Measurements from ENCODE around the gene RETNLB. TPM values are rescaled to one million over a fixed set of nuclear protein-coding genes. Genes with fewer than 3 reads are reported as not detected.

The RETNLB gene
- total RNA-seq = not detected in 2 replicates

- no peaks in the 10 kb centered on the region for H3K36me3 Mint-ChIP-seq (ENCODE audit: low read depth)
- intact Hi-C loops (cut with micrococcal nuclease) = no loop called here
- CTCF ChIA-PET = no interaction called here
- TF ChIP-seq CTCF (IDR thresholded peaks at IDR 0.05) = no peak
- no peak for ATAC-seq (ENCODE audit: low read depth)
- no peaks in the 10 kb centered on the region for H3K9me3 Mint-ChIP-seq
- POLR2A ChIA-PET = no interaction called here
- no peak for DNase-seq
- H3K27ac Mint-ChIP-seq = no peak within 1 kb of the TSS
- H3K4me1 Mint-ChIP-seq = no peaks in the 10 kb centered on the region
- H3K27me3 Mint-ChIP-seq = no peaks in the 10 kb centered on the region
- H3K4me3 Mint-ChIP-seq = no peak within 1 kb of the TSS
Measured at GRCh38 chr3:108757404-108757982, at the start of gene RETNLB. Gene RETNLB, minus strand, starts transcription at chr3:108757410. Its CDS starts 225 bp downstream, at chr3:108757185.

- no peaks in the 10 kb centered on the region for H3K4me1 Mint-ChIP-seq
- no peaks in the 10 kb centered on the region for H3K27me3 Mint-ChIP-seq
- no peak overlapping the region for H3K27ac Mint-ChIP-seq
- POLR2A ChIA-PET = no interaction called here
- H3K9me3 Mint-ChIP-seq = no peaks in the 10 kb centered on the region
- CTCF ChIA-PET = no interaction called here
- ATAC-seq (ENCODE audit: low read depth) (no peak), DNase-seq (no peak)
- no peaks in the 10 kb centered on the region for H3K36me3 Mint-ChIP-seq (ENCODE audit: low read depth)
- intact Hi-C loops (cut with micrococcal nuclease) = no loop called here
- H3K4me3 Mint-ChIP-seq = no peak overlapping the region
- TF ChIP-seq CTCF (IDR thresholded peaks at IDR 0.05) = no peak
Measured at GRCh38 chr3:108806316-108806715, 49.1 kb upstream of the RETNLB start.

- ATAC-seq (ENCODE audit: low read depth) = no peak
- H3K4me1 Mint-ChIP-seq = no peaks in the 10 kb centered on the region
- H3K9me3 Mint-ChIP-seq = no peaks in the 10 kb centered on the region
- DNase-seq = no peak
- no peaks in the 10 kb centered on the region for H3K27me3 Mint-ChIP-seq
- intact Hi-C loops (cut with micrococcal nuclease) = no loop called here
- no peak for TF ChIP-seq CTCF (IDR thresholded peaks at IDR 0.05)
- CTCF ChIA-PET = no interaction called here
- H3K4me3 Mint-ChIP-seq = no peak overlapping the region
- no peaks in the 10 kb centered on the region for H3K36me3 Mint-ChIP-seq (ENCODE audit: low read depth)
- no peak overlapping the region for H3K27ac Mint-ChIP-seq
- POLR2A ChIA-PET = no interaction called here
Measured at GRCh38 chr3:108804966-108805365, 47.8 kb upstream of the RETNLB start.

- Mint-ChIP-seq H3K36me3 (ENCODE audit: low read depth) (no peaks in the 10 kb centered on the region), H3K4me3 (no peak overlapping the region), H3K4me1 (no peaks in the 10 kb centered on the region), H3K9me3 (no peaks in the 10 kb centered on the region), H3K27ac (no peak overlapping the region), H3K27me3 (no peaks in the 10 kb centered on the region)
- ChIA-PET CTCF (no interaction called here), POLR2A (no interaction called here)
- TF ChIP-seq CTCF (IDR thresholded peaks at IDR 0.05) = no peak
- intact Hi-C loops (cut with micrococcal nuclease) = no loop called here
- DNase-seq (no peak), ATAC-seq (ENCODE audit: low read depth) (no peak)
Measured at GRCh38 chr3:108804437-108804836, 47.2 kb upstream of the RETNLB start.

GRCh38 chr3:108791473-108791872 lies 34.3 kb upstream of the RETNLB start:
- Mint-ChIP-seq H3K27me3 (no peaks in the 10 kb centered on the region), H3K4me1 (no peaks in the 10 kb centered on the region), H3K36me3 (ENCODE audit: low read depth) (no peaks in the 10 kb centered on the region), H3K27ac (no peak overlapping the region), H3K9me3 (no peaks in the 10 kb centered on the region), H3K4me3 (no peak overlapping the region)
- ChIA-PET POLR2A (no interaction called here), CTCF (no interaction called here)
- no peak for TF ChIP-seq CTCF (IDR thresholded peaks at IDR 0.05)
- ATAC-seq (ENCODE audit: low read depth) (no peak), DNase-seq (no peak)
- intact Hi-C loops (cut with micrococcal nuclease) = no loop called here
